Myocyte (in vitro differentiated cells): ENCODE measurements around the gene TBL1XR1. TPM values are rescaled to one million over a fixed set of nuclear protein-coding genes. Genes with fewer than 3 reads are reported as not detected.
"Not testable (repeated sequence)": the region's sequence is repeated elsewhere in the genome, so short reads cannot be mapped to it uniquely, and the experiment has no call there.

Experiments used
- DNase-seq: peaks from one replicate; pipeline ENCODE4 v3.0.0-alpha.2; 2012; ENCODE audit warnings: low read depth
- total RNA-seq: library from RNA; depleted of rRNA; stranded (reverse); fragments of >200 nt; gene quantifications from 2 replicates; pipeline ENCODE4 v1.2.3, GENCODE V29; 2014

The TBL1XR1 gene
- total RNA-seq, 1 donor from 2014 or later = 167 TPM

- peak; percentile 12 for DNase-seq
Measured at GRCh38 chr3:177184602-177185001, 12.7 kb downstream of the TBL1XR1 start.

- DNase-seq = no peak
Measured at GRCh38 chr3:177182352-177182751, 14.9 kb downstream of the TBL1XR1 start.

- no peak for DNase-seq
Measured at GRCh38 chr3:177181418-177181817, 15.9 kb downstream of the TBL1XR1 start.

- DNase-seq = no peak
Measured at GRCh38 chr3:177180506-177180905, 16.8 kb downstream of the TBL1XR1 start.

GRCh38 chr3:177179281-177180067 lies 17.8 kb downstream of the TBL1XR1 start:
- no peak for DNase-seq

- no peak for DNase-seq
Measured at GRCh38 chr3:177177749-177178221, 19.5 kb downstream of the TBL1XR1 start.

- DNase-seq = no peak
Measured at GRCh38 chr3:177174607-177175170, 22.6 kb downstream of the TBL1XR1 start.

- no peak for DNase-seq
Measured at GRCh38 chr3:177169936-177170722, 27.2 kb downstream of the TBL1XR1 start.

GRCh38 chr3:177168431-177168830 lies 28.9 kb downstream of the TBL1XR1 start:
- no peak for DNase-seq

- DNase-seq = no peak
Measured at GRCh38 chr3:177162742-177163141, 34.5 kb downstream of the TBL1XR1 start.

- DNase-seq = not testable (repeated sequence)
Measured at GRCh38 chr3:177161603-177162002, 35.7 kb downstream of the TBL1XR1 start.

- no peak for DNase-seq
Measured at GRCh38 chr3:177158461-177158860, 38.8 kb downstream of the TBL1XR1 start.

GRCh38 chr3:177157492-177157891 lies 39.8 kb downstream of the TBL1XR1 start:
- no peak for DNase-seq

- no peak for DNase-seq
Measured at GRCh38 chr3:177154733-177155132, 42.5 kb downstream of the TBL1XR1 start.

- DNase-seq = peak; percentile 42
Measured at GRCh38 chr3:177150970-177151627, 46.2 kb downstream of the TBL1XR1 start.

GRCh38 chr3:177150218-177150916 lies 46.9 kb downstream of the TBL1XR1 start:
- no peak for DNase-seq

GRCh38 chr3:177149106-177149505 lies 48.2 kb downstream of the TBL1XR1 start:
- no peak for DNase-seq

- no peak for DNase-seq
Measured at GRCh38 chr3:177147790-177148189, 49.5 kb downstream of the TBL1XR1 start.

- DNase-seq = peak; percentile 17
Measured at GRCh38 chr3:177146646-177147045, 50.6 kb downstream of the TBL1XR1 start.

GRCh38 chr3:177145954-177146353 lies 51.3 kb downstream of the TBL1XR1 start:
- DNase-seq = no peak

GRCh38 chr3:177145381-177145780 lies 51.9 kb downstream of the TBL1XR1 start:
- DNase-seq = no peak
